Measurements from ENCODE around the gene BTNL3.

- TF ChIP-seq, protein P1, sequence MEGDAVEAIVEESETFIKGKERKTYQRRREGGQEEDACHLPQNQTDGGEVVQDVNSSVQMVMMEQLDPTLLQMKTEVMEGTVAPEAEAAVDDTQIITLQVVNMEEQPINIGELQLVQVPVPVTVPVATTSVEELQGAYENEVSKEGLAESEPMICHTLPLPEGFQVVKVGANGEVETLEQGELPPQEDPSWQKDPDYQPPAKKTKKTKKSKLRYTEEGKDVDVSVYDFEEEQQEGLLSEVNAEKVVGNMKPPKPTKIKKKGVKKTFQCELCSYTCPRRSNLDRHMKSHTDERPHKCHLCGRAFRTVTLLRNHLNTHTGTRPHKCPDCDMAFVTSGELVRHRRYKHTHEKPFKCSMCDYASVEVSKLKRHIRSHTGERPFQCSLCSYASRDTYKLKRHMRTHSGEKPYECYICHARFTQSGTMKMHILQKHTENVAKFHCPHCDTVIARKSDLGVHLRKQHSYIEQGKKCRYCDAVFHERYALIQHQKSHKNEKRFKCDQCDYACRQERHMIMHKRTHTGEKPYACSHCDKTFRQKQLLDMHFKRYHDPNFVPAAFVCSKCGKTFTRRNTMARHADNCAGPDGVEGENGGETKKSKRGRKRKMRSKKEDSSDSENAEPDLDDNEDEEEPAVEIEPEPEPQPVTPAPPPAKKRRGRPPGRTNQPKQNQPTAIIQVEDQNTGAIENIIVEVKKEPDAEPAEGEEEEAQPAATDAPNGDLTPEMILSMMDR (conservative IDR thresholded peaks at IDR 0.05; ENCODE audit: low read depth, low read length) = no peak
- TF ChIP-seq EZH2 (IDR thresholded peaks at IDR 0.05; ENCODE audit: borderline replicate concordance, low read depth, low read length, poor library complexity, severe bottlenecking) = no peak
These were observed 19.2 kb upstream of the BTNL3 start for GRCh38 chr5:180969406-180969805.

Data from A673 (cell line).